ENCODE data around the gene RNF151. TPM values are rescaled to one million over a fixed set of nuclear protein-coding genes. Genes with fewer than 3 reads are reported as not detected.

The RNF151 gene
- total and polyA plus RNA-seq, 2 of the 13 experiments (the other 11 are each of a cell fraction or from before 2014, with no cell fraction given), result not detected

GRCh38 chr16:2013527-2013926 lies 46.9 kb downstream of the RNF151 start:
- POLR2A ChIA-PET, result no interaction called here
- TF ChIP-seq ZNF790 (CRISPR knock-in tag; IDR thresholded peaks at IDR 0.05; ENCODE audit: borderline replicate concordance) (no peak), ZNF709 (CRISPR knock-in tag; IDR thresholded peaks at IDR 0.05) (no peak), ARNT2 (CRISPR knock-in tag; IDR thresholded peaks at IDR 0.05; ENCODE audit: low read depth) (no peak), ZNF713 (CRISPR knock-in tag; IDR thresholded peaks at IDR 0.05) (no peak), ZNF552 (CRISPR knock-in tag; IDR thresholded peaks at IDR 0.05; ENCODE audit: borderline replicate concordance) (no peak), PCBP2 (optimal IDR thresholded peaks at IDR 0.05; ENCODE audit: low read depth, low read length, poor library complexity, severe bottlenecking) (no peak), ZNF766 (CRISPR knock-in tag; IDR thresholded peaks at IDR 0.05; ENCODE audit: borderline replicate concordance) (no peak), CCAR2 (optimal IDR thresholded peaks at IDR 0.05; ENCODE audit: low read depth, low read length) (no peak), SP2 (CRISPR knock-in tag; IDR thresholded peaks at IDR 0.05) (no peak), ZNF432 (CRISPR knock-in tag; IDR thresholded peaks at IDR 0.05; ENCODE audit: borderline replicate concordance) (no peak), ERF (CRISPR knock-in tag; IDR thresholded peaks at IDR 0.05) (no peak), CREBL2 (CRISPR knock-in tag; IDR thresholded peaks at IDR 0.05; ENCODE audit: borderline replicate concordance) (no peak), REPIN1 (CRISPR knock-in tag; IDR thresholded peaks at IDR 0.05; ENCODE audit: borderline replicate concordance, low read depth) (no peak), STAT6 (CRISPR knock-in tag; IDR thresholded peaks at IDR 0.05; ENCODE audit: borderline replicate concordance) (no peak), DBP (CRISPR knock-in tag; IDR thresholded peaks at IDR 0.05; ENCODE audit: not compliant biosample characterization) (no peak), RERE (CRISPR knock-in tag; IDR thresholded peaks at IDR 0.05; ENCODE audit: low read depth) (no peak), TMF1 (CRISPR knock-in tag; IDR thresholded peaks at IDR 0.05; ENCODE audit: low read depth) (no peak)

More at GRCh38 chr16:2013527-2013926, 46.9 kb downstream of the RNF151 start:
- H3K4me3 ChIP-seq (replicated peaks in 1 of 3; ENCODE audit: insufficient read depth in 1 of 3, low read depth in 2 of 3, low read length in 3 of 3), result no peak overlapping the region
- H3K36me3 ChIP-seq (replicated peaks in 1 of 2; ENCODE audit: control insufficient read depth in 1 of 2, insufficient read depth in 2 of 2, low read length in 2 of 2), result no peaks in the 10 kb centered on the region
- H3K27ac ChIP-seq (ENCODE audit: extremely low read length, insufficient read depth, low read length), result no peak overlapping the region
- H3K79me2 ChIP-seq (ENCODE audit: insufficient read depth, low read length), result peaks cover 16% of the 10 kb centered on the region
- in situ Hi-C loops (cut with HindIII; ENCODE audit: extremely low pct_ligation_motif_present, low pct_unique_long_range_greater_than_20kb), result no loop called here
- H3K4me1 ChIP-seq (ENCODE audit: insufficient read depth, low read length), result peaks cover 57% of the 10 kb centered on the region
- no peak for DNase-seq (ENCODE audit: low spot score)
- no peaks in the 10 kb centered on the region for H3K9me3 ChIP-seq (ENCODE audit: low read length)
- H3K27me3 ChIP-seq (ENCODE audit: control insufficient read depth in 1 of 2, insufficient read depth in 2 of 2, low read length in 2 of 2), result no peaks in the 10 kb centered on the region
- no peak for ATAC-seq
- H2AFZ ChIP-seq (ENCODE audit: low read length), result no peak overlapping the region
- no peak for FAIRE-seq
- no peak overlapping the region for H3K9ac ChIP-seq (ENCODE audit: insufficient read depth, low read depth, low read length)
- peaks cover 1% of the 10 kb centered on the region; the same call in 1 of the 2 replicates for H4K20me1 ChIP-seq (ENCODE audit: insufficient read depth, low read length)
- no TSS peak for BruUV-seq (replicated peaks)
- H3K4me2 ChIP-seq (ENCODE audit: low read depth, low read length), result no peak overlapping the region
- CTCF ChIA-PET (ENCODE audit: low intra/inter-chr PET ratio, low total read pairs), result no interaction called here
- intact Hi-C loops (cut with micrococcal nuclease; ENCODE audit: unreplicated experiment), result no loop called here
- WGBS (ENCODE audit: low lambda C conversion rate), result 69% methylated on average over 15 of the region's 15 CpGs

Data from HepG2 (cell line).